PC-9 (cell line): Measurements from ENCODE around the gene CYP27B1. TPM values are rescaled to one million over a fixed set of nuclear protein-coding genes. Genes with fewer than 3 reads are reported as not detected.

ENCODE experiments used
- BruUV-seq: library from RNA; stranded (reverse); fragments of 400-500 nt; replicated peaks from 2 replicates; lab custom pipeline; 2021; lab: Mats Ljungman, UMichigan
- CTCF ChIA-PET: fragments of 300-600 bp; sonication (Branson Sonifier 250); formaldehyde crosslinking; loops from one replicate; lab custom pipeline; 2022; ENCODE audit warnings: antibody characterized with exemption; lab: Charles Lee
- POLR2A ChIA-PET: fragments of 300-600 bp; sonication (Branson Sonifier 250); formaldehyde crosslinking; loops from one replicate; lab custom pipeline; 2022; ENCODE audit warnings: antibody characterized with exemption; ENCODE audit not compliant: unreplicated experiment; lab: Charles Lee
- DNase-seq, 2 experiments: peaks; one replicate each; pipeline versions ENCODE4 v3.0.0 to v3.0.0-alpha.2; 2015 to 2022; ENCODE audit warnings: mixed read lengths in 1 of 2
- H2AFZ ChIP-seq: fragments of 200-600 bp; sonication (generic); 2 replicates; pipeline ENCODE4 v1.8.1; 2017; ENCODE audit warnings: antibody characterized with exemption
- H3F3A ChIP-seq: fragments of 200-600 bp; sonication (generic); 2 replicates; pipeline ENCODE4 v1.8.1; 2017; ENCODE audit warnings: antibody characterized with exemption, mild to moderate bottlenecking, low read depth; ENCODE audit not compliant: insufficient read depth
- H3K27ac ChIP-seq: fragments of 200-600 bp; sonication (generic); 2 replicates; pipeline ENCODE4 v1.6.1; 2016; ENCODE audit warnings: mixed run types
- H3K27me3 ChIP-seq: fragments of 200-600 bp; sonication (generic); 2 replicates; pipeline ENCODE4 v1.6.1; 2016; ENCODE audit warnings: low read depth, mixed run types; ENCODE audit not compliant: insufficient read depth
- H3K36me3 ChIP-seq: fragments of 200-600 bp; sonication (generic); 2 replicates; pipeline ENCODE4 v1.6.1; 2016; ENCODE audit warnings: low read depth, mixed run types
- H3K4me1 ChIP-seq: fragments of 200-600 bp; sonication (generic); replicated peaks from 2 replicates; pipeline ENCODE4 v1.6.1; 2016; ENCODE audit warnings: mixed run types; ENCODE audit not compliant: insufficient read depth
- H3K4me2 ChIP-seq: fragments of 200-600 bp; sonication (generic); 2 replicates; pipeline ENCODE4 v1.6.1; 2017; ENCODE audit warnings: mixed run types
- H3K4me3 ChIP-seq: fragments of 200-600 bp; sonication (generic); 2 replicates; pipeline ENCODE4 v1.6.1; 2016; ENCODE audit warnings: mixed run types
- H3K79me2 ChIP-seq: fragments of 200-600 bp; sonication (generic); 2 replicates; pipeline ENCODE4 v1.6.1; 2017; ENCODE audit warnings: low read depth, mixed run types
- H3K9me2 ChIP-seq: fragments of 200-600 bp; sonication (generic); 2 replicates; pipeline ENCODE4 v1.8.1; 2017; ENCODE audit warnings: mild to moderate bottlenecking; ENCODE audit not compliant: insufficient read depth
- H3K9me3 ChIP-seq: fragments of 200-600 bp; sonication (generic); 2 replicates; pipeline ENCODE4 v1.8.1; 2016; ENCODE audit warnings: low read depth; ENCODE audit not compliant: insufficient read depth
- H4K20me1 ChIP-seq: fragments of 200-600 bp; sonication (generic); 2 replicates; pipeline ENCODE4 v1.8.1; 2017; ENCODE audit not compliant: insufficient read depth
- EZH2 ChIP-seq: fragments of 200-600 bp; sonication (generic); IDR thresholded peaks from 2 replicates; pipeline ENCODE4 v1.8.0; 2017; ENCODE audit warnings: antibody characterized with exemption, low read depth
- intact Hi-C: fragments of 100-400 bp; cut with micrococcal nuclease; formaldehyde crosslinking; loops from one replicate; pipeline ENCODE4 v1.10.0; 2022; ENCODE audit not compliant: unreplicated experiment
- total RNA-seq: library from RNA; stranded (reverse); gene quantifications from 2 replicates; pipeline ENCODE4 v1.2.3, GENCODE V29; 2021
- TF ChIP-seq, protein P1 (sequence below): fragments of 200-600 bp; sonication (generic); conservative IDR thresholded peaks from 2 replicates; pipeline ENCODE4 v1.6.1; 2017; ENCODE audit warnings: mixed run types, antibody characterized with exemption, mild to moderate bottlenecking, moderate library complexity

The CYP27B1 gene
- total RNA-seq, 1 experiment from 2014 or later: 1.8 TPM

- Histone ChIP-seq H3K4me2 (no peak overlapping the region), H3F3A (peaks cover 5% of the 10 kb centered on the region; the same call in 1 of the 2 replicates), H3K4me3 (no peak overlapping the region), H3K9me3 (no peaks in the 10 kb centered on the region), H3K4me1 (no peaks in the 10 kb centered on the region), H3K36me3 (no peaks in the 10 kb centered on the region), H3K27ac (no peak overlapping the region), H4K20me1 (no peaks in the 10 kb centered on the region), H3K9me2 (no peaks in the 10 kb centered on the region), H2AFZ (no peak overlapping the region), H3K27me3 (peaks cover 22% of the 10 kb centered on the region), H3K79me2 (no peaks in the 10 kb centered on the region)
- TF ChIP-seq EZH2: no peak
- TF ChIP-seq, protein P1, sequence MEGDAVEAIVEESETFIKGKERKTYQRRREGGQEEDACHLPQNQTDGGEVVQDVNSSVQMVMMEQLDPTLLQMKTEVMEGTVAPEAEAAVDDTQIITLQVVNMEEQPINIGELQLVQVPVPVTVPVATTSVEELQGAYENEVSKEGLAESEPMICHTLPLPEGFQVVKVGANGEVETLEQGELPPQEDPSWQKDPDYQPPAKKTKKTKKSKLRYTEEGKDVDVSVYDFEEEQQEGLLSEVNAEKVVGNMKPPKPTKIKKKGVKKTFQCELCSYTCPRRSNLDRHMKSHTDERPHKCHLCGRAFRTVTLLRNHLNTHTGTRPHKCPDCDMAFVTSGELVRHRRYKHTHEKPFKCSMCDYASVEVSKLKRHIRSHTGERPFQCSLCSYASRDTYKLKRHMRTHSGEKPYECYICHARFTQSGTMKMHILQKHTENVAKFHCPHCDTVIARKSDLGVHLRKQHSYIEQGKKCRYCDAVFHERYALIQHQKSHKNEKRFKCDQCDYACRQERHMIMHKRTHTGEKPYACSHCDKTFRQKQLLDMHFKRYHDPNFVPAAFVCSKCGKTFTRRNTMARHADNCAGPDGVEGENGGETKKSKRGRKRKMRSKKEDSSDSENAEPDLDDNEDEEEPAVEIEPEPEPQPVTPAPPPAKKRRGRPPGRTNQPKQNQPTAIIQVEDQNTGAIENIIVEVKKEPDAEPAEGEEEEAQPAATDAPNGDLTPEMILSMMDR: no peak
- CTCF ChIA-PET: no interaction called here
- POLR2A ChIA-PET: no interaction called here
- intact Hi-C loops: no loop called here
- no peak for DNase-seq
- no TSS peak for BruUV-seq
Measured at GRCh38 chr12:57734591-57734990, 32.3 kb downstream of the CYP27B1 start.

- H3K9me2 ChIP-seq: no peaks in the 10 kb centered on the region
Measured at GRCh38 chr12:57733928-57734327, 33.0 kb downstream of the CYP27B1 start.

DNA sequence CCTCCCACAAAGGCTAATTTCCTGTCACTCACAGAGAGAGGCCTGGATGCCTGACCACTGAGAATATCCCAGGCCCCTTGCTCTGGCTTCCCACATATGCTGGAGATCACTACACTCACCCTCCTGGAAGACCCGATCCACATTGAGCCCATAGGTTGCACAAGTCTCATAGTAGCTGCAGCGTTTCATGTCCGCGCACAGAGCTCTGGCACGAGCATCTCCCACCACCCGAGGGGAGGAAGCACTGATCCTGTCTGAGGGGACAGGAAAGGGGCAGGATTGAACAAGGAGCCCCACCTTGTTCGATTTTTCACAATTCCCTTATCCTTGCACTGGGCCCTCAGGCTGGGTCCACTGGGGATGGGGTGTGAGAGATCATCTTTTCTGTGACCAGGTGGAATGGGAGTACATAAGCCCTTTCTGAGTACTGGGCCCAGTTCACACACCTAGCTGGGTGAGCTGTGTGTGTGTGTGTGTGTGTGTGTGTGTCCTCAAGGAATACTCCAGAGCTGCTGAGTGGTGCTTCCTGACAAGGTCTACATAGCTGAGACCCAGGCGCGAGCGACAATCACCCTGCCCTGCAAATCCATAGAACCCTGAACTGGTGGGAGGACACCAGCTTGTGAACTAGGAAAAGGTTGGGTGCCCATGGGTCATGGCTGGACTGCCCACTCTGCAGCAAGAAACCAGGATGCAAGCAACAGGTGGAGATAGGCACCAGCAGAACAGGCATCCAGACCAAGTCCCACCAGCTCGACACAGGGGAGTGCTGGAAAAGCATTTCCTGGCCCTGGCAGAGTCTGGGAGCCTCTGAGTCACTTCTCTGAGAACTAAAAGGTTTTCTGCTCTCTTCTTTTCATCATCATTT is 33.9 kb downstream of the CYP27B1 start:
- ChIA-PET CTCF (no interaction called here), POLR2A (no interaction called here)
- Histone ChIP-seq H3K4me2 (no peak overlapping the region), H3K27ac (no peak overlapping the region), H3K9me3 (no peaks in the 10 kb centered on the region), H3K4me1 (no peaks in the 10 kb centered on the region), H4K20me1 (no peaks in the 10 kb centered on the region), H3K79me2 (no peaks in the 10 kb centered on the region), H3K9me2 (no peaks in the 10 kb centered on the region), H3K27me3 (peaks cover 22% of the 10 kb centered on the region), H2AFZ (no peak overlapping the region), H3K4me3 (no peak overlapping the region), H3K36me3 (no peaks in the 10 kb centered on the region), H3F3A (peaks cover 5% of the 10 kb centered on the region; the same call in 1 of the 2 replicates)
- no TSS peak for BruUV-seq
- no peak for TF ChIP-seq EZH2
- TF ChIP-seq, protein P1: no peak
- intact Hi-C loops: no loop called here
- no peak for DNase-seq

More at GRCh38 chr12:57733928-57734327, 33.0 kb downstream of the CYP27B1 start:
- no peak overlapping the region for H3K27ac ChIP-seq
- H3K79me2 ChIP-seq: no peaks in the 10 kb centered on the region
- H3K4me2 ChIP-seq: no peak overlapping the region
- intact Hi-C loops: no loop called here
- ChIA-PET POLR2A (no interaction called here), CTCF (no interaction called here)
- no peak overlapping the region for H3K4me3 ChIP-seq
- H4K20me1 ChIP-seq: no peaks in the 10 kb centered on the region
- TF ChIP-seq, protein P1: no peak
- TF ChIP-seq EZH2: no peak
- peaks cover 5% of the 10 kb centered on the region; the same call in 1 of the 2 replicates for H3F3A ChIP-seq
- peaks cover 22% of the 10 kb centered on the region for H3K27me3 ChIP-seq
- no TSS peak for BruUV-seq
- no peaks in the 10 kb centered on the region for H3K36me3 ChIP-seq
- H3K9me3 ChIP-seq: no peaks in the 10 kb centered on the region
- no peak overlapping the region for H2AFZ ChIP-seq
- no peak for DNase-seq
- H3K4me1 ChIP-seq: no peaks in the 10 kb centered on the region
